Kidney (tissue), 14 donors: Measurements from ENCODE around the gene TMEM270. TPM values are rescaled to one million over a fixed set of nuclear protein-coding genes. Genes with fewer than 3 reads are reported as not detected.
A peak's percentile ranks its signal among the peaks of the same experiment; 100 is the strongest.

Source experiments
- DNase-seq, 5 donors: peaks; one replicate each; pipeline ENCODE4 v3.0.0-alpha.2; 2013 to 2020
- FAIRE-seq: peaks from 2 replicates; lab custom pipeline; 2012; peaks lifted over from hg19 to GRCh38; lab: Jason Lieb, UNC
- H3K27ac ChIP-seq, 2 donors: one replicate each; pipeline ENCODE4 v1.7.0; 2013; ENCODE audit warnings: low read depth in 2 of 2, low read length in 2 of 2, inconsistent platforms in 1 of 2
- H3K27me3 ChIP-seq: one replicate; pipeline ENCODE4 v1.7.1; 2013; ENCODE audit warnings: low read length, inconsistent platforms; ENCODE audit not compliant: control insufficient read depth, insufficient read depth
- H3K36me3 ChIP-seq, 3 donors: one replicate each; pipeline versions ENCODE4 v1.7.0 to v1.7.1; 2013; ENCODE audit warnings: low read length in 3 of 3, control low read depth in 1 of 3, inconsistent platforms in 1 of 3; ENCODE audit not compliant: insufficient read depth in 3 of 3, control insufficient read depth in 2 of 3
- H3K4me1 ChIP-seq, 3 donors: one replicate each; pipeline versions ENCODE4 v1.7.0 to v1.7.1; 2013; ENCODE audit warnings: low read length in 3 of 3, inconsistent platforms in 1 of 3, low read depth in 1 of 3; ENCODE audit not compliant: control insufficient read depth in 2 of 3, insufficient read depth in 2 of 3
- H3K4me3 ChIP-seq, 3 donors: one replicate each; pipeline versions ENCODE4 v1.7.0 to v1.8.1; 2013; ENCODE audit warnings: low read length in 3 of 3, control low read depth in 1 of 3, inconsistent platforms in 1 of 3
- H3K9ac ChIP-seq, 3 donors: one replicate each; pipeline versions ENCODE4 v1.7.0 to v1.7.1; 2013; ENCODE audit warnings: low read length in 3 of 3, control low read depth in 1 of 3, inconsistent platforms in 1 of 3
- H3K9me3 ChIP-seq, 3 donors: one replicate each; pipeline versions ENCODE4 v1.7.0 to v1.7.1; 2013; ENCODE audit warnings: low read length in 3 of 3, control low read depth in 1 of 3, inconsistent platforms in 1 of 3; ENCODE audit not compliant: control insufficient read depth in 2 of 3, insufficient read depth in 1 of 3
- intact Hi-C: fragments of 100-400 bp; cut with DNase I; formaldehyde crosslinking; loops from one replicate; pipeline ENCODE4 v1.11.1; 2022
- polyA plus RNA-seq: library from polyadenylated mRNA; stranded (reverse); fragments of 350-450 nt; fragmentation: Illumina TruSeq; extraction: RNeasy Lipid Tissue Mini Kit (QIAGEN cat#74804); gene quantifications from one replicate; pipeline ENCODE4 v1.2.3, GENCODE V29; 2014; ENCODE audit warnings: low read depth, low replicate concordance; ENCODE audit not compliant: insufficient read depth
- total RNA-seq: library from RNA; stranded (reverse); fragmentation: NEBNext Ultra II Directional; extraction: Animal tissue kit (Norgen Biotek cat#: 25700); gene quantifications from one replicate; pipeline ENCODE4 v1.2.1, GENCODE V29; 2021
- TF ChIP-seq, protein P1 (sequence below): IDR thresholded peaks from 3 replicates; pipeline ENCODE4 v1.5.1; 2012; ENCODE audit warnings: mild to moderate bottlenecking, moderate library complexity, borderline replicate concordance; ENCODE audit not compliant: insufficient read depth; ENCODE audit errors: extremely low read depth
- donor health status: control.
- donor health status: control.
- donor health status: control.
- donor health status: control.
- donor health status: control.
- donor health status: DM: yes; HTN: yes; CAD: no.
- donor health status: Normal renal cell carcinoma (clear cell type).

Gene TMEM270
- total and polyA plus RNA-seq, 2 donors from 2014 or later = 0.50 TPM; not detected in 1

DNA sequence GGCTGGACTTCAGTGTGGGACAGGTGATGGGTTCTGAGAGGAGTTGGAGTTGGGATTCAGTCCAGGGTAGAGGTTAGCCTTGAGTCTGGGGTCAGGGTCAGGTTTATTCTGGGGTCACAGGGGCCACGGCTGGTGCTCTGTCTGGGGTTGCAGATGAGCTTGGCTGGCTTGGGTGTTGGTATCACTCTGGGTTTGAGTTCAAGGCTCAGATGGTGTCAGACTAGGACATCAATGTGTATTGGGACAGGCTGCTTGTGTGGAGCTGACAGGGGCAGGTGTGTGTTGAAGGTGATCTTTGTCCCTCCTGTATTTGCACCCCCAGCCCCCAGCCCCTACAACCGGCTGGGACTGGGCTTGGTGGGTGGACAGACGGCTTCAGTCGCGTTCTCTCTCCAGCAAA, 26.8 kb downstream of the TMEM270 start:
- TF ChIP-seq, protein P1, sequence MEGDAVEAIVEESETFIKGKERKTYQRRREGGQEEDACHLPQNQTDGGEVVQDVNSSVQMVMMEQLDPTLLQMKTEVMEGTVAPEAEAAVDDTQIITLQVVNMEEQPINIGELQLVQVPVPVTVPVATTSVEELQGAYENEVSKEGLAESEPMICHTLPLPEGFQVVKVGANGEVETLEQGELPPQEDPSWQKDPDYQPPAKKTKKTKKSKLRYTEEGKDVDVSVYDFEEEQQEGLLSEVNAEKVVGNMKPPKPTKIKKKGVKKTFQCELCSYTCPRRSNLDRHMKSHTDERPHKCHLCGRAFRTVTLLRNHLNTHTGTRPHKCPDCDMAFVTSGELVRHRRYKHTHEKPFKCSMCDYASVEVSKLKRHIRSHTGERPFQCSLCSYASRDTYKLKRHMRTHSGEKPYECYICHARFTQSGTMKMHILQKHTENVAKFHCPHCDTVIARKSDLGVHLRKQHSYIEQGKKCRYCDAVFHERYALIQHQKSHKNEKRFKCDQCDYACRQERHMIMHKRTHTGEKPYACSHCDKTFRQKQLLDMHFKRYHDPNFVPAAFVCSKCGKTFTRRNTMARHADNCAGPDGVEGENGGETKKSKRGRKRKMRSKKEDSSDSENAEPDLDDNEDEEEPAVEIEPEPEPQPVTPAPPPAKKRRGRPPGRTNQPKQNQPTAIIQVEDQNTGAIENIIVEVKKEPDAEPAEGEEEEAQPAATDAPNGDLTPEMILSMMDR = no peak
- Histone ChIP-seq H3K27me3 (no peaks in the 10 kb centered on the region), H3K9me3 (no peaks in the 10 kb centered on the region), H3K9ac (no peak overlapping the region), H3K27ac (no peak overlapping the region), H3K4me3 (no peak overlapping the region), H3K36me3 (no peaks in the 10 kb centered on the region), H3K4me1 (no peaks in the 10 kb centered on the region)
- no peak for DNase-seq
- intact Hi-C loops = no loop called here
- FAIRE-seq = no peak

DNA sequence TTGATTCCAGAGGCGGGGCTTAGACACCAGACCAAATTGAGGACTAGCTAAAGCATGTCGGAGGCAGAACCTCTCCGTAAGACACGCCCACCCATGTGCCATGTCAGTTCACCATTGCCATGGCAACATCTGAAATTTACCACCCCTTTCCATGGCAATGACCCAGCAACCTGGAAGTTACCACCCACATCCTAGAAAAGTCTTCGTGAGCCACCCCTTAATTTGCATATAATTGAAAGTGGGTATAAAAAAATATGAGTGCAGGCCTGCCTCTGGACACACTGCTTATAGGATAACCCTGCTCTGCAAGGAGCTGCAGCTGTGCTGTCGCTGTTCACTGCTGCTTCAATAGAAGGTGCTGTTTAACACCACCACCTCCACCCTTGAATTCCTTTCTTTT, 28.0 kb downstream of the TMEM270 start:
- TF ChIP-seq, protein P1 = no peak
- intact Hi-C loops = no loop called here
- Histone ChIP-seq H3K9me3 (no peaks in the 10 kb centered on the region), H3K4me1 (no peaks in the 10 kb centered on the region), H3K4me3 (no peak overlapping the region), H3K27me3 (no peaks in the 10 kb centered on the region), H3K9ac (no peak overlapping the region), H3K36me3 (no peaks in the 10 kb centered on the region), H3K27ac (no peak overlapping the region)
- no peak for FAIRE-seq
- DNase-seq = peak in 1 of 5 donors; percentile 33

DNA sequence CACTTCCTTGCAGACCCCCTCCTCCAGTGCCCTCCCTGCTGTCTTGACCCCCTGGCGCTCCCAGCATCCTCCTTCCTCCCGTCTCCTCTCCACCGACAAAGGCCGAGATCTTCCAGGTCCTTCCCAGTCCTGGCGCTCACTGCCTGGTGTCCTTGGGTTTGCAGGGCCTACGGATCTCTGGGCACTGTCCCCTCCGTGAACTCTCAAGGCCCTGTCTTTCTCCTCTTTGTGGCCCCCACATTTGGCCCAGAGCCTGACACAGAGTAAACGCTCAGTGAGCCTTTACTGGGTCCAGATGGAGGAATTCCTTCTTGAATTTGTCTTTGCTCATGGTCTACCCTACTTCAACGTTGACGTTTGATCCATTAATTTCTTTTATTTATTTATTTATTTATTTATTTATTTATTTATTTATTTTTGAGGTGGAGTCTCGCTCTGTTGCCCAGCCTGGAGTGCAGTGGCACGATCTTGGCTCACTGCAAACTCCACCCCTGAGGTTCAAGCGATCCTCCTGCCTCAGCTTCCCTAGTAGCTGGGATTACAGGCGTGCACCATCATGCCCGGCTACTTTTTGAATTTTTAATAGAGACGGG, 29.7 kb downstream of the TMEM270 start:
- FAIRE-seq (no peak), DNase-seq (peak in 1 of 5 donors; percentile 54)
- Histone ChIP-seq H3K27ac (no peak overlapping the region), H3K36me3 (no peaks in the 10 kb centered on the region), H3K9me3 (peaks cover 0 to under 1% (median 0%) of the 10 kb centered on the region in 3 donors), H3K4me3 (no peak overlapping the region), H3K27me3 (no peaks in the 10 kb centered on the region), H3K4me1 (peaks cover 0 to 3% (median 0%) of the 10 kb centered on the region in 3 donors), H3K9ac (no peak overlapping the region)
- TF ChIP-seq, protein P1 = no peak
- intact Hi-C loops = no loop called here
